Measurements from ENCODE around the gene PWWP2A.
"Not testable (repeated sequence)": the region's sequence is repeated elsewhere in the genome, so short reads cannot be mapped to it uniquely, and the experiment has no call there.

PWWP2A gene, protein sequence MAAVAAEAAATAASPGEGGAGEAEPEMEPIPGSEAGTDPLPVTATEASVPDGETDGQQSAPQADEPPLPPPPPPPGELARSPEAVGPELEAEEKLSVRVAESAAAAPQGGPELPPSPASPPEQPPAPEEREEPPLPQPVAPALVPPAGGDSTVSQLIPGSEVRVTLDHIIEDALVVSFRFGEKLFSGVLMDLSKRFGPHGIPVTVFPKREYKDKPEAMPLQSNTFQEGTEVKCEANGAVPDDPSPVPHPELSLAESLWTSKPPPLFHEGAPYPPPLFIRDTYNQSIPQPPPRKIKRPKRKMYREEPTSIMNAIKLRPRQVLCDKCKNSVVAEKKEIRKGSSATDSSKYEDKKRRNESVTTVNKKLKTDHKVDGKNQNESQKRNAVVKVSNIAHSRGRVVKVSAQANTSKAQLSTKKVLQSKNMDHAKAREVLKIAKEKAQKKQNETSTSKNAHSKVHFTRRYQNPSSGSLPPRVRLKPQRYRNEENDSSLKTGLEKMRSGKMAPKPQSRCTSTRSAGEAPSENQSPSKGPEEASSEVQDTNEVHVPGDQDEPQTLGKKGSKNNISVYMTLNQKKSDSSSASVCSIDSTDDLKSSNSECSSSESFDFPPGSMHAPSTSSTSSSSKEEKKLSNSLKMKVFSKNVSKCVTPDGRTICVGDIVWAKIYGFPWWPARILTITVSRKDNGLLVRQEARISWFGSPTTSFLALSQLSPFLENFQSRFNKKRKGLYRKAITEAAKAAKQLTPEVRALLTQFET

DNA sequence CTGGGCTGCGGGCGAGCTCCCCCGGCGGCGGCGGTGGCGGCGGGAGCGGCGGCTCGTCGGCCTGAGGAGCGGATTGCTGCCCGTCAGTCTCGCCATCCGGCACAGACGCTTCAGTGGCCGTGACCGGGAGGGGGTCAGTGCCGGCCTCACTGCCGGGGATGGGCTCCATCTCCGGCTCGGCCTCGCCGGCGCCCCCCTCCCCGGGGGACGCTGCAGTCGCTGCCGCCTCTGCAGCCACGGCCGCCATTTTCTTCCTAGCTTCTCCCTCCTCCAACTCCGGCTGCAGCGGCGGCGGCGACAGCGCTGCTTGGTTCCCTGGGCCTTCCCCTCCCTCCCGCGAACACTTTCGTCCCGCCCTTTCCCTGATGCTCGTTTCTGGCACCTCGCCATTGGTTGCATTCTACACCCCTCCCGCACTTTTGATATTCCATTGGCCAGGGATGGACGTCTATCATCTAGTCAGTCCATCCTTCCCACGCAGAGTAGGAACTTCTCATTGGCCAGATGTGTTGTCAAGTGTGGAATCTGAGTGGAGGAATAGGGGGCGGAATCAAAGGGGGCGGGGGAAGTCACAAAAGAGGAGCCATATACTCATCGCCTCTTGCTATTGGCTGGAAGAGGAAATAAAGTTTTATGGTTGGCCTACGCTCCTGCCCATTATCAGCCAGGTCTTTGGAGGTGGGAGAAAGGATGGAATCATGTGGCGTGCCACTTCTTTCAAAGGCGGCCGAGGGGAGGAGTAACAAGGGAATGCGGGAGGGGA lies at the start of gene PWWP2A:
TSS of gene PWWP2A (minus strand) at position 309 of the 763 bp plus-strand sequence. CDS start at position 247, 62 bp downstream.
- peak; percentile 97 for DNase-seq

DNA sequence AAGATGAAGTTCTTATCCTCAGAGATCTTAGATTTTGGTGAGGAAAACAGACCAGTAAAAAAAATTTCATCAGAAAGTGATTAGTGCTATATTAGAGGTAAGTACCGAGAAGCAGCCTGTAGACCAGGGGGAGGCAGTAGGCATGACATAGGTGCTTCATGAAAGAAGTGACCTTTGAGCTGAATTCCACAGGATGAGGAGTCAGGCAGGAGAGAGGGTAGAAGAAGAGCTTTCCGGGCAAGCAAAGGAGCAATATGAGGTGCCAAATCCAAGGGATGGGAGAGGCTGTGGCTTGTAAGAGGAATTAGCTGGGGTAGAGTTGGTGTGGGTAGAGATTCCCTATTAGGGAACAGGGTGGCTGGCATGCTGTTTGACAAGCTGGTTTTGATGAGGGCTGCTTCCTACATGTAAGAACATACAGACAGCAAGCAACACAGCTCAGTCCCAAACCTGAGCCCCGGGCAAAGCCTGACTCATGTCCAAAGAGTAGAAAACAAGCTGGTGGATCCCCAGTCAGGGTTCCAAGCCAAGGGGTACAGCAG lies 48.4 kb upstream of the PWWP2A start:
- DNase-seq, result no peak

DNA sequence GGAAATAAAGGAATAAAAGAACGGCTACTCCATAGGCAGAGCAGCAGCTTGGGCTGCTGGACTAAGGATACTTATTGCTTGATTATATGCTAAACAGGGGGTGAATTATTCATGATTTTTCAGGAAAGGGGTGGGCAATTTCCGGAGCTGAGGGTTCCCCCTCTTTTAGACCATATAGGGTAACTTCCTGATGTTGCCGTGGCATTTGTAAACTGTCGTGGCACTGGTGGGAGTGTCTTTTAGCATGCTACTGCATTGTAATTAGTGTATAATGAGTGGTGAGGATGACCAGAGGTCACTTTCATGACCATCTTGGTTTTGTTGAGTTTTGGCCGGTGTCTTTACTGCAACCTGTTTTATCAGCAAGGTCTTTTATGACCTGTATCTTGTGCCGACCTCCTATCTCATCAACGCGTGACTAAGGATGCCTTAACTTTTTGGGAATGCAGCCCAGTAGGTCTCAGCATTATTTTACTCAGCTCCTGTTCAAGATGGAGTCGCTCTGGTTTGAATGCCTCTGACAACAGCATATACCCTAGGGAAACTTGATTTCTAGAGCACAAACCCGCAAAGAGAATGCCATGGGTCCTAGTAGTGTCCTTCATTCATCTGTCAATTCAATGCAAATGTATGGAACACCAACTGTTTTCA lies 47.8 kb upstream of the PWWP2A start:
- no peak for DNase-seq

DNA sequence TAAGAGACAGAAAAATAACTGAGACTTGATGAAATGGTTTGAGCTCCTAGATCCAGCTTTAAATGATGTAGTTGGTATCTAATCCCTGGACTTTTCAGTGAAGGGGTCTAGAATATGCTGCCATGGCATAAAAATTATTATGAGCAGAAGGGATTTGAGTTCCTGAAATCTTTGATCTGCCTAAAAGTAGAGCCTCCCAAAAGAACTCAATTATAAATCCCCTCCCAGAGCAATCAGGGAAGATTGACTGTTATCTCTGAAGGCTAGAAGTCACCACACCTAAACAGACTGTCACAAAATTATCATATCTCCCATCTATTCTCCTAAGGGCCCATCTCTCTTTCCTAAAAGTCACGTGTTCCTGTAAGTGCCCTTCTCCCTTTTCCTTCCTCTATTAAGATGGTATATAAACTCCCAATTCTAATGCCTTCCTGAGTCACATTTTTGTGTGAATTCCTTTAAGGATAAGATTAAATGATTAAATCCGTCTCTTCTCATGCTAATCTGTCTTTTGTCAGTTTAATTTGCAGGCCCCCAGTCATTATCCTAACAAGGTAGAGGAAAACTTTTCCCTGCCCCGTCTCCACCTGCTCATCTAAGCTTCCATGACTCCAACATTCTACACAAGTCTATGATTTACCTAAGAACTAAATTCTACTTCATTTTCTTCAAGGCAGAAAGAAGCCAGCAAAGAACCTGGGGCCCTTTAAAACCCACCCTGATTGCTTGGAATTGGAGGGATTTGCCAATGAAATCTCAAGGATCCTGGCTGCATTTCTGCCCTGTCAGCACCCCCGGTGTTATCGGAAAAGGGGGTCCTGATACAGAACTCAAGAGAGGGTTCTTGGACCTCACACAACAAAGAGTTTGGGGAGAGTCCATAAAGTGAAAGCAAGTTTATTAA lies 47.1 kb upstream of the PWWP2A start:
- DNase-seq, result no peak

DNA sequence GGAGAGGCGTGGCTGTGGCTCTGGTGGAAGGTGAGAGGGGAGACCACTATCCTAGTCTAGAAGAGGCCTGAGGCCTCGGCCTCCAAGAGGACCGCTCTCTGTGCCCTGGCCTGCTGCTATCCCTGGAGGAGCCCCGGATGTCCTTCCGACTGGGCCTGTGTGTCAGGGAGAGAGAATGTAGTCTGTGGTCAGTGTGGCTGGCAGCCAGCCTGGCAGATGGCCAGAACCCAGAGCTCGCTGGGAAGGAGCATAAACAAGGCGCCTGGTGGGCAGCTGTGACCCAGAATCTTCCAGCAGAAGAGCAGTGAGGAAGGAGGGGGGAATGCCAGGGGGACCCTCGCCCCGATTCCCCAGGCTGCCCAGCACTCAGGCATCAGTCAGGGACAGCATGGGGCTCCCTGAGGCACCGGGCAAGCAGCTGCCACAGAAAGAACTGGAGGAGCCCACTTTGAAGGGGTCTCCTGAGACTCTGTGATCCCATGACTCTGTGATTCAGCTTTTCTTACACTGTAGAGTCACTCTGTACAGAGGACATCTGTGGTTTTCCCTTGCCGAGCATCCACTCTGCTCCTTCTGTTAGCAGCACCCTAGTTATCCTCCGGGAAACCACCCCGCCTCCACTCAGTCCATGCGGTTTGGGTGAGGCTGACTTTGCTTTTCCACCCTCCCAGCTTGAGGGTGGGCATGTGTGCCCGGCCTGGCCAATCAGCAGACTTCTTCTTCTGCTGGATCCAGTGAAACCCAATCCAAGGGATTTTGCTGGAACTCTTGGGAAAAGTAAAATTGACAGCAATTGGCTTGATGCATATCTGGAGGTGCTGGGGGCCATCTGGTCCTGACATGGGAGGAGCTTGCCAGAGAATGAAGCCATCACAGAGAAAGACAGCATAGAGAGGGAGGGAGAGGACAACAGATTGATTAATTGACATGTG lies 46.2 kb upstream of the PWWP2A start:
- peak; percentile 43 for DNase-seq

DNA sequence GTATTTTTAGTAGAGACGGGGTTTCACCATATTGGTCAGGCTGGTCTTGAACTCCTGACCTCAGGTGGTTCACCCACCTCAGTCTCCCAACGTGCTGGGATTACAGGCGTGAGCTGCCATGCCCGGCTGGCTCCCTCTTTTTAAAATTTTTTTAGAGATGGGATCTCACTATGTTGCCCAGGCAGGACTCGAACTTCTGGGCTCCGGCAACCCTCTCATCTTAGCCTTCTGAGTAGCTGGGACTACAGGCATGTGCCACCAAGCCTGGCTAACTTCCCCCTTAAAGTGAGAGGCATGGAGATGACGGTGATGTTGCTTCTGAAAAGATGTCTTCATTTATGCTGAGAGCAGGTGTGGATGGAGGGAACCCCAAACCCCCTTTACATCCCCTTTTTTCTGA lies 43.7 kb upstream of the PWWP2A start:
- no peak for DNase-seq

DNA sequence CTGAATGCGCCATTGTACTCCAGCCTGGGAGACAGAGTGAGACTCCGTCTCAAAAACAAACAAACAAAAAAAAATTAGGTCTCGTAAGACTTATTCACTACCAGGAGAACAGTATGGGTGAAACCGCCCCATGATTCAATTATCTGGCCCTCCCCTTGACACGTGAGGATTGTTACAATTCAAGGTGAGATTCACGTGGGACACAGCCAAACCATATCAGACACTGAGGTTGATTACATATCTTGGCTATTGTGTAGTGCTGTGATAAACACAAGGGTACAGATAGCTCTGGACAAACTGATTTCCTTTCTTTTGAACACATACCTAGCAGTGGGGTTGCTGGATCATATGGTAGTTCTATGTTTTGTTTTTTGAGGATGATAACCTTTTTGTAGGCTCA lies 42.4 kb upstream of the PWWP2A start:
- no peak for DNase-seq

DNA sequence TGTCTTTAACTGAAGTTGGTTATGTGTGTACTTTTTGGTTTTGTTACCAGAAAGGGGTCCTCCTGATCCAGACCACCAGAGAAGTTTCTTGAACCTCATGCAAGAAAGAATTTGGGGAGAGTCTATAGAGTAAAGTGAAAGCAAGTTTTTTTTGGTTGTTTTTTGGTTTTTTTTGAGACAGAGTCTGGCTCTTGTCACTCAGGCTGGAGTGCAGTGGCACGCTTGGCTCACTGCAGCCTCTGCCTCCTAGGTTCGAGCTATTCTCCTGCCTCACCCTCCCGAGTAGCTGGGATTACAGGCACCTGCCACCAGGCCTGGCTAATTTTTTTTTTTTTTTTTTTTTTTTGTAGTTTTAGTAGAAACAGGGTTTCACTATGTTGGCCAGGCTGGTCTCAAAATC lies 41.6 kb upstream of the PWWP2A start:
- DNase-seq, result not testable (repeated sequence)

DNA sequence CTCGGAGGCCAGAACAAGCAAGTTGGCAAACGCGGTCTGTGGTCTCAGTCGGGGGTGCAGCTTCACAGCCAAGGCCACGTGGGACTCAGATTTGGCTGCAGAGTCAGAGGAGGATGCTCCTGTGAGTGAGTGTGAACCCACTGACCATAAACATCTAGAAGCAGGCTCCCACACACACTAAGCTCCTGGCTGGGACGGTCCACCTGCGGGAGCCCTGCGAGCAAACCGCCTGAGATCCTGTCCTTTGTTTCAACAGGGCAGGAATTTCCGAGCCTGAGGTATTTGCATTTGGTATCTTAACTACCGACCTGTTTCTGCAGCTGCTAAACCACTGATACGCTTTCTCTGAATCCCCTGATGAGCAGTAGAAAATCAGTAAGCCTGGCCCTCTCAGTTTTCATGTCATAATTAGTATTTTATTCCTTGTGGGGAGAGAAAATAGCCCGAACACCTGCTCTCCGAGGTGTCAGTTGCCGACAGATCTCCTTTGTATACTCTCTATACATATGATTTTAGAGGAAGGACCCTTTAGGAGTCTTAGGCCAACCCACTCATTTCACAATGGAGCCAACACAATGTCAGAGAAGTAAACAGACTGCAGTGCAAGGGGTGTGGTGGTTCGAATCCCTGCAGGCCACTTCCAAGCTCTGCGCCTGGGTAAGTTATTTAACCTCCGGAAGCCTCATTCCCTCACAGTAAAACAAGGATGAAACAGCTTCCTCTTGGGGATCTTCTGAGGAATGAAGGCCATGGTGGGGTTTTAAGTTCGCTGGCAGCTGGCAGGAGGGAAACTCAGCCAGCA lies 40.9 kb upstream of the PWWP2A start:
- no peak for DNase-seq

DNA sequence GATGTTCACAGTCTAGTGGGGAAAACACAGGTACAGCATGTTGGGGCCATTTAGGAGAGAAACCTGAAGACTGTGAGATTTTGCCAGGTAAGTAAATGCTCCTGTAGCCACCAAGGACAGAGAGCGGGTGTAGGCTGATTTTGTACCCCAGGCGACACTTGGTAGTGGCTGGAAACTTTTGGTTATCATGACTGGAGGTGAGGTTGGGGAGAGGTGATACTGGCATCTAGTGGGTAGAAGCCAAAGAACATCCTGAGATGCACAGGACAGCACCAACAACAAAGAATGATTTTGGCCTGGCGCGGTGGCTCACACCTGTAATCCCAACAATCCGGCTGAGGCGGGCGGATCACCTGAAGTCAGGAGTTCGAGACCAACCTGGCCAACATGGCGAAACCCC lies 38.8 kb upstream of the PWWP2A start:
- DNase-seq, result no peak

DNA sequence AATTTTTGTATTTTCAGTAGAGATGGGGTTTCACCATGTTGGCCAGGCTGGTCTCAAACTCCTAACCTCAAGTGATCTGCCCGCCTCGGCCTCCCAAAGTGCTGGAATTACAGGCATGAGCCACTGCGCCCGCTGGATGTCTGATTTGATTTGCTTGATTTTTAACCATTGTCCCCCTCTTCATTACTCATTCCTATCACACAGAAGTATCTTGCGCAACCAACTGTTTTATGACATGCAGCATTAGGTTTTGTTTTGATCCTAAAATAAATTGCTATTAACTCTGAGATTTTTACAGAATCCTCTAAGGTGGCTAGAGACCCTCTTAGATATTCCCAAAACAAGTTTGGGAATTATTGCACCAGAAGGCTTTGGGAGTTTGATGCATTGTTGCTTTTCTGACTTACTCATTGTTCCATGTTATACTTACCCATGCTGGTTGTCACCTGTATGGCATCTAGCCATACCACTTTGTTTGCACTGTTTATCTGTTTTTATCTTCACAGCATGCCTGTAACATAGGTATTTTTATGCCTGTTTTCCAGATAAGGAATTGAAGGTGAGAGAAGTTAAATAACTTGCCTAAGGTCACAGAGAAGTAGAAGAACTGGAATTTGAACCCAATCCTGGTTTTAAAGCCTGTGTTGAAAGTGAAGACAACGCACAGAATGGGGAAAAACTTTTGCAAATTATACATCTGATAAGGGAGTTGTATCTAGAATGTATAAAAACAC lies 35.9 kb upstream of the PWWP2A start:
- no peak for DNase-seq

DNA sequence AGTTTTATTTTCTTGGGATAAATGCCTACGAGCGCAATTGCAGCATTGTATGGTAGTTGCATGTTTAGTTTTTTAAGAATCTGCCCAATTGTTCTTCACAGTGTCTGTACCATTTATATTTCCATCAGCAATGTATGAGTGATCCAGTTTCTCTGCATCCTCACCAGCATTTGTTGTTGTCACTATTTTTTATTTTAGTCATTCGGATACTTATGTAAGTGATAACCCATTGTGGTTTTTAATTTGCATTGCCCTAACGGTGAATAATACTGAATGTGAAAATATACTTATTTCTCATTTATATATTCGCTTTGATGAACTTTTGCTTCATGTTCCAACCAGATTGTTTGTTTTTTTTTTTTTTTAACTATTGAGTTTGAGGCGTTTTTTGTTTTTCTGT lies 33.7 kb upstream of the PWWP2A start:
- no peak for DNase-seq

DNA sequence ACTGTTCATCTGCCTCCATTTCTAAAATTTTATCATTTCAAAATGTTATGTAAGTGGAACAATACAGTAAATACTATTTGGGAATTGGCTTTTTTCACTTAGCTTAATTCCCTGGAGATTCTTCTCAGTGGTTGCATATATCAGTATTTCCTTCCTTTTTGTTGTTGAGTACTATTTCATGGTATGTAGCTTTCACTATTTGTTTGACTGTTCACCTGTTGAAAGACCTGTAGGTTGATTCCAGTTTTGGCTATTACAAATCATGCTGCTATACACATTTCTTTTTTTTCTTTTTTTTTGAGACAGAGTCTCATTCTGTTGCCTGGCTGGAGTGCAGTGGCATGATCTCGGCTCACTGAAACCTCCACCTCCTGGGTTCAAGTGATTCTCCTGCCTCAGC lies 33.0 kb upstream of the PWWP2A start:
- no peak for DNase-seq

DNA sequence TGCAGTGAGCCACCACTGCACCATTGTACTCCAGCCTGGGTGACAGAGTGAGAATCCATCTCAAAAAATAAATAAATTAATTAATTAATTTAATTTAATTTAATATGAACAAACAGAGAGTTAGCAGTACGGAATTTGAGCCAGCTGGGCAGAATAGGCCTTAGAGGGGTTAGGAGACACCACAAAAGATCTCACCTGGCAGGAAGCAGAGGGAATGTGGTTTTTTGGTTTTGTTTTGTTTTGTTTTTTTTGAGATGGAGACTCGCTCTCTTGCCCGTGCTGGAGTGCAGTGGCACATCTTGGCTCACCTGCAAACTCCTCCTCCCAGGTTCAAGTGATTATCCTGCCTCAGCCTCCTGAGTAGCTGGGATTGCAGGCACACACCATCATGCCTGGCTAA lies 31.8 kb upstream of the PWWP2A start:
- DNase-seq, result no peak

DNA sequence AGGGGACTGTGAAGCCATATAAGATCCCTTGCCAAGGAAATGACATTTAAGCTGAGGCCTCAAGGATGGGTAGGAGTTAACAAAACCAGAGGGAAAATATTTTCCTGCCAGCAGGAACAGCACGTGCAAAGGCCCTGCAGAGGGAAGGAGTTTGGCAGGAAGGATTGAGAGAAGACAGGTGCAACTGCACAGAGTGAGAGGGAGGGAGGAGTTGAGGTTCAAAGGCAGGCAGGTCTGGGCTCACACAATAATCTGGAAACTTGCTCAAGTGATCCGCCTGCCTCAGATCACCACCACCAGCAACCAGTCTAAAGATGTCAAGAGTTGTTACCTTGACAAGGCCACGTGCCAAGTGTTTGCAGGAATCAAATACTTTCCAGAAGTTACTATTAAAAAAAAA lies 31.1 kb upstream of the PWWP2A start:
- no peak for DNase-seq

DNA sequence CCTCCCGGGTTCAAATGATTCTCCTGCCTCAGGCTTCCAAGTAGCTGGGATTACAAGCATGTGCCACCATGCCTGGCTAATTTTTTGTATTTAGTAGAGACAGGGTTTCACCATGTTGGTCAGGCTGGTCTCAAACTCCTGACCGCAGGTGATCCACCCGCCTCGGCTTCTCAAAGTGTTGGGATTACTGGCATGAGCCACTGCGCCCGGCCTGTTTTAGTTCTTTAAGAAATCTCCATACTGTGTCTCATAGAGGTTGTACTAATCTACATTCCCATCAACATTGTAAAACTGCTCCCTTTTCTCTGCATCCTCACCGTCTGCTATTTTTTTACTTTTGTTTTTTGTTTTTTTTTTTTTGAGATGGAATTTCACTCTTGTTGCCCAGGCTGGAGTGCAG lies 25.2 kb upstream of the PWWP2A start:
- not testable (repeated sequence) for DNase-seq

DNA sequence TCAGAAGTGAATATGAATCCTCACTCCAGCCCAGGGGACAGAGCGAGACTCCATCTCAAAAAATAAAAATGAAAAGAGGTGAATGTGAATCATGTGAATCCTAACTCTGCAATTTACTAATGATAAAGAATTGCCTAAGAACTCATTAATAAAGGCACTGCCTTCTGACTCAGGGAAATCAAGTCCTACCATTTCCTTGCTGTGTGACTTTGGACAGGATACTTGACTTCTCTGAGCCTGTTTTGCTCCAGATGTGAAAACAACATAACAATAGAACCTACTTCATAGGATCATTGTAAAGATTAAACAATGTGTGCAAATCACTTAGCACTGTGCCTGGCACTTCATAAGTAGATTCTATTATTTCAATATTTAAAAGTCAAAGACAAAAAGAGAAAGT lies 15.1 kb upstream of the PWWP2A start:
- no peak for DNase-seq

DNA sequence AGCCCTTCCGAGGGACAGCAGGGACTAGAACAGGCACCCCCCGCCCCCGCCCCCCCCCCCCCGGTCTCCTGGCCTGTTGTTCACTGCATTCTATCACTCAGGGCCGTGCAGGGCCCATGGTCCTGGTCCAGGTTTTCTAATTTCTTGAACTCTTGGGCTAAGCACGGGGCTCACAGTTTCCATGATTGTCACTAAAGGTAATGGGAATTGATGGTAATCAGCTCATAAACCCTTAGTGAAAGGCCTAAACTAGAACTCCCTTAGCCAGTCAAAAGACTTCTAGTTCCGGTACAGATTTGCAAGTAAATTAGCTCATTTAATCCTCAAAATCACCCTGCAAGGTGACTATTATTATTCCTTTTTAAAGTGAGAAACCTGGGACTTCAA lies 14.7 kb upstream of the PWWP2A start:
- no peak for DNase-seq

Data from NCI-H187 treated with DMSO at 0.1 percent for 48 hours (cell line).